H9 (cell line): Measurements from ENCODE around the gene NHLRC1. TPM values are rescaled to one million over a fixed set of nuclear protein-coding genes. Genes with fewer than 3 reads are reported as not detected.

Source experiments
- DNase-seq: peaks from one replicate; pipeline ENCODE4 v3.0.0-alpha.2; 2017
- H2AFZ ChIP-seq: one replicate; pipeline ENCODE4 v1.6.1; 2013; ENCODE audit warnings: mild to moderate bottlenecking, low read length, control low read depth, moderate library complexity
- H2AK5ac ChIP-seq: 2 replicates; pipeline ENCODE4 v1.6.1; 2013; ENCODE audit warnings: low read length, control low read depth, mixed read lengths; ENCODE audit not compliant: insufficient read length
- H2BK120ac ChIP-seq: one replicate; pipeline ENCODE4 v1.6.1; 2013; ENCODE audit warnings: low read depth, mild to moderate bottlenecking, low read length, control low read depth, inconsistent platforms; ENCODE audit not compliant: poor library complexity, severe bottlenecking
- H2BK12ac ChIP-seq: 2 replicates; pipeline ENCODE4 v1.6.1; 2013; ENCODE audit warnings: low read length, control low read depth, mixed read lengths, low read depth; ENCODE audit not compliant: insufficient read length
- H2BK15ac ChIP-seq: 2 replicates; pipeline ENCODE4 v1.6.1; 2013; ENCODE audit warnings: low read depth, low read length, control low read depth
- H2BK20ac ChIP-seq: one replicate; pipeline ENCODE4 v1.6.1; 2013; ENCODE audit warnings: low read depth, mild to moderate bottlenecking, low read length, control low read depth, inconsistent platforms; ENCODE audit not compliant: poor library complexity, severe bottlenecking
- H2BK5ac ChIP-seq: 2 replicates; pipeline ENCODE4 v1.6.1; 2013; ENCODE audit warnings: low read length, control low read depth, mixed read lengths; ENCODE audit not compliant: insufficient read length
- H3K14ac ChIP-seq: 2 replicates; pipeline ENCODE4 v1.6.1; 2013; ENCODE audit warnings: low read length, control low read depth; ENCODE audit not compliant: insufficient read depth
- H3K18ac ChIP-seq: 2 replicates; pipeline ENCODE4 v1.6.1; 2013; ENCODE audit warnings: low read depth, mild to moderate bottlenecking, mixed read lengths, low read length, control low read depth; ENCODE audit not compliant: insufficient read length
- H3K23ac ChIP-seq: 2 replicates; pipeline ENCODE4 v1.6.1; 2013; ENCODE audit warnings: low read length, control low read depth, mixed read lengths, low read depth; ENCODE audit not compliant: insufficient read length
- H3K23me2 ChIP-seq: 2 replicates; pipeline ENCODE4 v1.6.1; 2013; ENCODE audit warnings: low read depth, mild to moderate bottlenecking, mixed read lengths, low read length, control low read depth; ENCODE audit not compliant: insufficient read length, poor library complexity, severe bottlenecking
- H3K27ac ChIP-seq: 2 replicates; pipeline ENCODE4 v1.5.1; 2013; ENCODE audit warnings: low read length, control low read depth, mixed read lengths, low read depth; ENCODE audit not compliant: insufficient read length
- H3K27me3 ChIP-seq: 2 replicates; pipeline ENCODE4 v1.6.1; 2013; ENCODE audit warnings: low read length, control low read depth, inconsistent platforms; ENCODE audit not compliant: insufficient read depth
- H3K4ac ChIP-seq: 2 replicates; pipeline ENCODE4 v1.6.1; 2013; ENCODE audit warnings: low read depth, mild to moderate bottlenecking, control low read depth, inconsistent platforms, low read length, moderate library complexity
- H3K4me1 ChIP-seq: 2 replicates; pipeline ENCODE4 v1.6.1; 2013; ENCODE audit warnings: low read length, control low read depth, inconsistent platforms; ENCODE audit not compliant: insufficient read depth
- H3K4me2 ChIP-seq: 2 replicates; pipeline ENCODE4 v1.6.1; 2013; ENCODE audit warnings: low read length, control low read depth, mixed read lengths; ENCODE audit not compliant: insufficient read length, insufficient read depth
- H3K56ac ChIP-seq: 2 replicates; pipeline ENCODE4 v1.6.1; 2013; ENCODE audit warnings: low read depth, mild to moderate bottlenecking, mixed read lengths, low read length, control low read depth; ENCODE audit not compliant: insufficient read length
- H3K79me1 ChIP-seq: 2 replicates; pipeline ENCODE4 v1.6.1; 2013; ENCODE audit warnings: low read depth, mild to moderate bottlenecking, moderate library complexity, low read length, control low read depth, inconsistent platforms; ENCODE audit not compliant: insufficient read depth, poor library complexity, severe bottlenecking
- H3K79me2 ChIP-seq: 2 replicates; pipeline ENCODE4 v1.6.1; 2013; ENCODE audit warnings: low read length, control low read depth, inconsistent platforms; ENCODE audit not compliant: insufficient read depth
- H3K9ac ChIP-seq: 2 replicates; pipeline ENCODE4 v1.6.1; 2013; ENCODE audit warnings: low read length, control low read depth, mixed read lengths; ENCODE audit not compliant: insufficient read length; ENCODE audit errors: extremely low read depth
- H3K9me3 ChIP-seq: one replicate; pipeline ENCODE4 v1.6.1; 2013; ENCODE audit warnings: low read depth, low read length, inconsistent platforms; ENCODE audit not compliant: control insufficient read depth
- H3T11ph ChIP-seq: one replicate; pipeline ENCODE4 v1.6.1; 2013; ENCODE audit warnings: mild to moderate bottlenecking, low read length, control low read depth, inconsistent platforms
- H4K20me1 ChIP-seq: one replicate; pipeline ENCODE4 v1.6.1; 2013; ENCODE audit not compliant: control insufficient read depth, insufficient read length, insufficient read depth
- H4K5ac ChIP-seq: 2 replicates; pipeline ENCODE4 v1.6.1; 2013; ENCODE audit warnings: low read depth, mild to moderate bottlenecking, mixed read lengths, low read length, control low read depth; ENCODE audit not compliant: insufficient read length
- H4K8ac ChIP-seq: replicated peaks from 2 replicates; pipeline ENCODE4 v1.6.1; 2013; ENCODE audit warnings: low read length, control low read depth, mixed read lengths, low read depth; ENCODE audit not compliant: insufficient read length
- H4K91ac ChIP-seq: 2 replicates; pipeline ENCODE4 v1.6.1; 2013; ENCODE audit warnings: low read depth, mild to moderate bottlenecking, moderate library complexity, mixed read lengths, low read length, control low read depth; ENCODE audit not compliant: insufficient read length
- H3K27ac Mint-ChIP-seq, 3 experiments: 2 replicates in 2 of 3; 3 replicates in 1 of 3; pipeline ENCODE4 v1.8.0; 2020 to 2021; ENCODE audit warnings: mixed read lengths in 3 of 3, mild to moderate bottlenecking in 1 of 3, moderate library complexity in 1 of 3
- H3K27me3 Mint-ChIP-seq: 2 replicates; pipeline ENCODE4 v1.8.0; 2021; ENCODE audit warnings: low read depth, mild to moderate bottlenecking, moderate library complexity, mixed read lengths
- H3K36me3 Mint-ChIP-seq, 3 experiments: 2 replicates in 2 of 3; 3 replicates in 1 of 3; pipeline ENCODE4 v1.8.0; 2020 to 2021; ENCODE audit warnings: low read depth in 3 of 3, mixed read lengths in 3 of 3; ENCODE audit not compliant: insufficient read depth in 1 of 3
- H3K4me1 Mint-ChIP-seq, 2 experiments: 2 replicates each; pipeline ENCODE4 v1.8.0; 2020; ENCODE audit warnings: mixed read lengths in 2 of 2
- H3K4me3 Mint-ChIP-seq, 2 experiments: 2 replicates in 1 of 2; 3 replicates in 1 of 2; pipeline ENCODE4 v1.8.0; 2020 to 2021; ENCODE audit warnings: mild to moderate bottlenecking in 2 of 2, mixed read lengths in 2 of 2, moderate library complexity in 1 of 2
- H3K9me3 Mint-ChIP-seq, 2 experiments: 2 replicates in 1 of 2; 3 replicates in 1 of 2; pipeline ENCODE4 v1.8.0; 2020; ENCODE audit warnings: mild to moderate bottlenecking in 2 of 2, mixed read lengths in 2 of 2, moderate library complexity in 1 of 2
- WGBS: extraction: QIAGEN DNeasy Blood & Tissue Kit; methylation state at CpG from one replicate; pipeline ENCODE4 v1.1.7; 2013; ENCODE audit warnings: missing lambda C conversion rate, low lambda C conversion rate, mixed read lengths; ENCODE audit not compliant: insufficient read length; ENCODE audit errors: extremely low coverage; 5-methylcytosine and 5-hydroxymethylcytosine counted together
- total RNA-seq: library from RNA; stranded (reverse); gene quantifications from 2 replicates; pipeline ENCODE4 v1.2.1, GENCODE V29; 2021
- TF ChIP-seq, protein P1 (sequence below): fragments of 200-600 bp; sonication (generic); conservative IDR thresholded peaks from 3 replicates; pipeline ENCODE4 v1.8.0; 2021; ENCODE audit warnings: antibody characterized with exemption, mild to moderate bottlenecking

NHLRC1 gene
- total RNA-seq, 1 experiment from 2014 or later, result 1.5 TPM

- no peak overlapping the region for H3K27ac Mint-ChIP-seq
- TF ChIP-seq, protein P1, sequence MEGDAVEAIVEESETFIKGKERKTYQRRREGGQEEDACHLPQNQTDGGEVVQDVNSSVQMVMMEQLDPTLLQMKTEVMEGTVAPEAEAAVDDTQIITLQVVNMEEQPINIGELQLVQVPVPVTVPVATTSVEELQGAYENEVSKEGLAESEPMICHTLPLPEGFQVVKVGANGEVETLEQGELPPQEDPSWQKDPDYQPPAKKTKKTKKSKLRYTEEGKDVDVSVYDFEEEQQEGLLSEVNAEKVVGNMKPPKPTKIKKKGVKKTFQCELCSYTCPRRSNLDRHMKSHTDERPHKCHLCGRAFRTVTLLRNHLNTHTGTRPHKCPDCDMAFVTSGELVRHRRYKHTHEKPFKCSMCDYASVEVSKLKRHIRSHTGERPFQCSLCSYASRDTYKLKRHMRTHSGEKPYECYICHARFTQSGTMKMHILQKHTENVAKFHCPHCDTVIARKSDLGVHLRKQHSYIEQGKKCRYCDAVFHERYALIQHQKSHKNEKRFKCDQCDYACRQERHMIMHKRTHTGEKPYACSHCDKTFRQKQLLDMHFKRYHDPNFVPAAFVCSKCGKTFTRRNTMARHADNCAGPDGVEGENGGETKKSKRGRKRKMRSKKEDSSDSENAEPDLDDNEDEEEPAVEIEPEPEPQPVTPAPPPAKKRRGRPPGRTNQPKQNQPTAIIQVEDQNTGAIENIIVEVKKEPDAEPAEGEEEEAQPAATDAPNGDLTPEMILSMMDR, result no peak
- no peaks in the 10 kb centered on the region for H3K9me3 ChIP-seq
- H2BK5ac ChIP-seq, result no peak overlapping the region
- peaks cover 0 to 4% (median 0%) of the 10 kb centered on the region in 3 experiments; a peak in 1 of 7 replicates for H3K36me3 Mint-ChIP-seq
- H3K27me3 ChIP-seq, result no peaks in the 10 kb centered on the region
- no peak overlapping the region for H2BK20ac ChIP-seq
- H3K79me2 ChIP-seq, result no peaks in the 10 kb centered on the region
- no peak overlapping the region for H2AFZ ChIP-seq
- no peak overlapping the region for H4K5ac ChIP-seq
- no peak overlapping the region for H3K18ac ChIP-seq
- no peaks in the 10 kb centered on the region for H3K4me1 Mint-ChIP-seq
- no peaks in the 10 kb centered on the region for H4K20me1 ChIP-seq
- no peak overlapping the region for H3K4ac ChIP-seq
- H3K23me2 ChIP-seq, result no peaks in the 10 kb centered on the region
- no peak overlapping the region for H4K91ac ChIP-seq
- no peak overlapping the region for H2AK5ac ChIP-seq
- peaks cover 3 to 4% of the 10 kb centered on the region in 2 experiments; a peak in 4 of 5 replicates for H3K9me3 Mint-ChIP-seq
- H3K14ac ChIP-seq, result no peak overlapping the region
- no peak overlapping the region for H3K27ac ChIP-seq
- H3K79me1 ChIP-seq, result no peaks in the 10 kb centered on the region
- H3T11ph ChIP-seq, result no peak overlapping the region
- H2BK120ac ChIP-seq, result no peak overlapping the region
- no peak overlapping the region for H3K56ac ChIP-seq
- H3K9ac ChIP-seq, result no peak overlapping the region
- H2BK15ac ChIP-seq, result no peak overlapping the region
- DNase-seq, result no peak
- no peak overlapping the region for H2BK12ac ChIP-seq
- no CpG with 5 or more reads among the region's 4 CpGs for WGBS
- H3K4me3 Mint-ChIP-seq, result no peak overlapping the region
- H3K23ac ChIP-seq, result no peak overlapping the region
- H3K4me1 ChIP-seq, result no peaks in the 10 kb centered on the region
- no peak overlapping the region for H3K4me2 ChIP-seq
- H4K8ac ChIP-seq, result no peak overlapping the region
- no peaks in the 10 kb centered on the region for H3K27me3 Mint-ChIP-seq
Observed at GRCh38 chr6:18080544-18080943, 41.9 kb downstream of the NHLRC1 start.
